ENCODE results near the gene CREB3.

CREB3 gene

GRCh38 chr9:35690614-35691333 lies 41.7 kb upstream of the CREB3 start:
- no peak for TF ChIP-seq JUND (IDR thresholded peaks at IDR 0.05; ENCODE audit: low read depth)
- peak; percentile 26 to 54 for DNase-seq (ENCODE audit: low read depth in 1 of 2, low spot score in 1 of 2)
- in situ Hi-C loops (cut with HindIII; ENCODE audit: low pct_unique_long_range_greater_than_20kb, low sequenced_read_pairs), result no loop called here

- TF ChIP-seq JUND (IDR thresholded peaks at IDR 0.05; ENCODE audit: low read depth), result no peak
These were observed 41.2 kb upstream of the CREB3 start for GRCh38 chr9:35691334-35691650.

GRCh38 chr9:35691757-35692301 lies 40.6 kb upstream of the CREB3 start:
- DNase-seq (ENCODE audit: low read depth in 1 of 2, low spot score in 1 of 2), result no peak
- in situ Hi-C loops (cut with HindIII; ENCODE audit: low pct_unique_long_range_greater_than_20kb, low sequenced_read_pairs), result no loop called here
- no peak for TF ChIP-seq JUND (IDR thresholded peaks at IDR 0.05; ENCODE audit: low read depth)

More at GRCh38 chr9:35691334-35691650, 41.2 kb upstream of the CREB3 start:
- in situ Hi-C loops (cut with HindIII; ENCODE audit: low pct_unique_long_range_greater_than_20kb, low sequenced_read_pairs), result no loop called here
- DNase-seq (ENCODE audit: low read depth in 1 of 2, low spot score in 1 of 2), result no peak

GRCh38 chr9:35695943-35696401 lies 36.5 kb upstream of the CREB3 start:
- TF ChIP-seq JUND (IDR thresholded peaks at IDR 0.05; ENCODE audit: low read depth), result no peak
- in situ Hi-C loops (cut with HindIII; ENCODE audit: low pct_unique_long_range_greater_than_20kb, low sequenced_read_pairs), result no loop called here
- DNase-seq (ENCODE audit: low read depth in 1 of 2, low spot score in 1 of 2), result no peak

- TF ChIP-seq JUND (IDR thresholded peaks at IDR 0.05; ENCODE audit: low read depth), result no peak
- in situ Hi-C loops (cut with HindIII; ENCODE audit: low pct_unique_long_range_greater_than_20kb, low sequenced_read_pairs), result no loop called here
- DNase-seq (ENCODE audit: low read depth in 1 of 2, low spot score in 1 of 2), result peak; percentile 39 to 63
These were observed 35.8 kb upstream of the CREB3 start for GRCh38 chr9:35696520-35697215.

GRCh38 chr9:35697486-35697885 lies 35.0 kb upstream of the CREB3 start:
- TF ChIP-seq JUND (IDR thresholded peaks at IDR 0.05; ENCODE audit: low read depth), result no peak
- in situ Hi-C loops (cut with HindIII; ENCODE audit: low pct_unique_long_range_greater_than_20kb, low sequenced_read_pairs), result no loop called here
- no peak for DNase-seq (ENCODE audit: low read depth in 1 of 2, low spot score in 1 of 2)

GRCh38 chr9:35698231-35698630 lies 34.2 kb upstream of the CREB3 start:
- TF ChIP-seq JUND (IDR thresholded peaks at IDR 0.05; ENCODE audit: low read depth), result no peak
- in situ Hi-C loops (cut with HindIII; ENCODE audit: low pct_unique_long_range_greater_than_20kb, low sequenced_read_pairs), result no loop called here

GRCh38 chr9:35700031-35700430 lies 32.4 kb upstream of the CREB3 start:
- TF ChIP-seq JUND (IDR thresholded peaks at IDR 0.05; ENCODE audit: low read depth), result no peak

More at GRCh38 chr9:35698231-35698630, 34.2 kb upstream of the CREB3 start:
- DNase-seq (ENCODE audit: low read depth in 1 of 2, low spot score in 1 of 2), result no peak

GRCh38 chr9:35700942-35701341 lies 31.5 kb upstream of the CREB3 start:
- in situ Hi-C loops (cut with HindIII; ENCODE audit: low pct_unique_long_range_greater_than_20kb, low sequenced_read_pairs), result no loop called here
- TF ChIP-seq JUND (IDR thresholded peaks at IDR 0.05; ENCODE audit: low read depth), result no peak
- no peak for DNase-seq (ENCODE audit: low read depth in 1 of 2, low spot score in 1 of 2)

More at GRCh38 chr9:35700031-35700430, 32.4 kb upstream of the CREB3 start:
- DNase-seq (ENCODE audit: low read depth in 1 of 2, low spot score in 1 of 2), result no peak
- in situ Hi-C loops (cut with HindIII; ENCODE audit: low pct_unique_long_range_greater_than_20kb, low sequenced_read_pairs), result no loop called here

- in situ Hi-C loops (cut with HindIII; ENCODE audit: low pct_unique_long_range_greater_than_20kb, low sequenced_read_pairs), result no loop called here
- DNase-seq (ENCODE audit: low read depth in 1 of 2, low spot score in 1 of 2), result no peak
These were observed 29.8 kb upstream of the CREB3 start for GRCh38 chr9:35702696-35703095.

GRCh38 chr9:35703906-35704672 lies 28.4 kb upstream of the CREB3 start:
- no peak for TF ChIP-seq JUND (IDR thresholded peaks at IDR 0.05; ENCODE audit: low read depth)
- in situ Hi-C loops (cut with HindIII; ENCODE audit: low pct_unique_long_range_greater_than_20kb, low sequenced_read_pairs), result no loop called here
- DNase-seq (ENCODE audit: low read depth in 1 of 2, low spot score in 1 of 2), result no peak

More at GRCh38 chr9:35702696-35703095, 29.8 kb upstream of the CREB3 start:
- no peak for TF ChIP-seq JUND (IDR thresholded peaks at IDR 0.05; ENCODE audit: low read depth)

- in situ Hi-C loops (cut with HindIII; ENCODE audit: low pct_unique_long_range_greater_than_20kb, low sequenced_read_pairs), result no loop called here
- no peak for DNase-seq (ENCODE audit: low read depth in 1 of 2, low spot score in 1 of 2)
- TF ChIP-seq JUND (IDR thresholded peaks at IDR 0.05; ENCODE audit: low read depth), result no peak
These were observed 27.1 kb upstream of the CREB3 start for GRCh38 chr9:35705372-35705771.

All from T47D (cell line).